Measurements from ENCODE around the gene IPO13.

Gene IPO13

DNA sequence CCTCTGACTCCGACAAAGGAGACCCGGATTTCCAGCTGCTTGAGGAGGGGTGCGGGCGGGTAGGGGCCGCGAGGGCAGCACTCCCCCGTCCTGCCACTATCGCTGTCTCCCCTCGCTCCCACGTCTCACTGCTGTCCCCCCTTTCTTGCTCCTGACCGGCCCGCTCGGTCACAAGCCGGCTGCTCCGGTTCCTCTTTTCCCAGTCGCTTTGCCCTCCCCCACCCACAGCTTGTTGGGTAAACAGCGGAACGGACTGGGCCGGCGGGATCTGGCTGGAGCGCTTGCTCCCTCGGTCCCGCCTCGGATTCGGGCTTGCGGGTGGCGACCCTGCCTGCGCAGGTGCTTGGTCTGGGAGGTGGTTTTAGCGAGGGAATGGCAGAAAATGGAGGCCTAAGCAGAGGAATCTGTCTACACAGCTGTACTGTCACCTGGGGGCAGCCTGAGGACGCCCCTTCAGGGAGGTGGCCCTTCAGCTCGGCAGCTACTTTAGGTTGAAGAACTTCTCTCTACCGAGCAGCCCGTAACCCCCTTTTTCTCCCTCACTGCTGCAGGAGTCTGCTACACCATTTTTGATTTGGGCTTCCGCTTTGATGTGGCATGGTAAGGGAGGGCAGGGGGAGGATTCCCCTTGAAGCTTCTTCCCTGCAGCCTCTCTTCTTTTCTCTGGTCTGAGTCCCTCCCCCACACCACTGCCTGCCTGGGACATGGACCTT is 28.7 kb downstream of the IPO13 start:
- no peak for DNase-seq

DNA sequence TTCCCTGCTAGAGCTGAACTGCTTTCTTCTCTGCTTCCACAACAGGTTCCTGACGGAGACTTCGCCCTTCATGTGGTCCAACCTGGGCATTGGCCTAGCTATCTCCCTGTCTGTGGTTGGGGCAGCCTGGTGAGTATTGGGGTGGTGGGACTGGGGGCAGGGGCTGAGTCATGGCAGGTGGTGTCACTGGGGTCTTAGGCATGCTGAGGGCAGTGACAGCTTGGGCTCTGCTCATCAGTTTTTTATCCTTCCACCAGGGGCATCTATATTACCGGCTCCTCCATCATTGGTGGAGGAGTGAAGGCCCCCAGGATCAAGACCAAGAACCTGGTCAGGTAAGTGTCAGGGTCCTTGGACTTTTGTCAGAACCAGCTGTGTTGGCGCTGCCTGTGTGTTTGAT is 29.3 kb downstream of the IPO13 start:
- DNase-seq = no peak

DNA sequence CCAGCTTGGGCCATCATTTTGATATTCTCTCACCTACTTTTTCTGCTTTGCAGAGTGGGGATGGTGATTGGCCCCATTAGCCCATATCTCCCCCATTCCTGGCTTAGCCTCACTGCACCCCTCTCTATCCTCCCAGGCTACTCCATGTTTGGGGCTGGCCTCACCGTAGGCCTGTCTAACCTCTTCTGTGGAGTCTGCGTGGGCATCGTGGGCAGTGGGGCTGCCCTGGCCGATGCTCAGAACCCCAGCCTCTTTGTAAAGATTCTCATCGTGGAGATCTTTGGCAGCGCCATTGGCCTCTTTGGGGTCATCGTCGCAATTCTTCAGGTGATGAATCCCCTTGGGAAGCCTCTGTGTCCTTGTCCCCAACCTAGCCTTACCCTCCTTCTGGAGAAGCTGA is 30.1 kb downstream of the IPO13 start:
- no peak for DNase-seq

DNA sequence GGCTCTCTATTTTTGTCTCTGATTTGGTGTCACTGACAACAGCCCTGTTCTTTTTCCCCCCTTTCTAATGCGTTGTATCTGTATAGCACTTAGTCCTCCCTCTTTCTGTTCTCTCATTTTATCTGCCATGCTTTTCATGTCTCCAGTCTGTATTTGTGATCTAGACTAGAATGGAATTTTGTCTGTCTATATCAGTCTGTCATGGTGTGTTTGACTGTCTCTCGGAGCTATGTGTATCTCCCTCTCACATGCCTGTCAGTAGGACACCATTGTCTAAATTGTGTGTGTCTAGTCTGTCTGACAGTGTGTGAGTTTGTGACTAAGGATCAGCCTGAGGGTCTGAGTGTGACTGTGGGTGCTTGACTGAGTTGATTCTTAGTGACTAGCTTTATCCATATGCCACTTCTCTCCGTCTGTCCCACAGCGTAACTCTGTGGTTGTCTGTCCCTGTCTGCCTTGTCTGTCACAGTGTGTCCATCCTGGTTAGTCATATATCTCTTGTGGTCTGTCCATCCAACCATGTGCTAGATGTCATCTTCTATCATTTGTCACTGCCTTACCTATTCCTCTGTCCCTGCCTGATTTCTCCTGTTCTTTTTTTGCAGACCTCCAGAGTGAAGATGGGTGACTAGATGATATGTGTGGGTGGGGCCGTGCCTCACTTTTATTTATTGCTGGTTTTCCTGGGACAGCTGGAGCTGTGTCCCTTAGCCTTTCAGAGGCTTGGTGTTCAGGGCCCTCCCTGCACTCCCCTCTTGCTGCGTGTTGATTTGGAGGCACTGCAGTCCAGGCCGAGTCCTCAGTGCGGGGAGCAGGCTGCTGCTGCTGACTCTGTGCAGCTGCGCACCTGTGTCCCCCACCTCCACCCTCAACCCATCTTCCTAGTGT is 30.9 kb downstream of the IPO13 start:
- DNase-seq = no peak

DNA sequence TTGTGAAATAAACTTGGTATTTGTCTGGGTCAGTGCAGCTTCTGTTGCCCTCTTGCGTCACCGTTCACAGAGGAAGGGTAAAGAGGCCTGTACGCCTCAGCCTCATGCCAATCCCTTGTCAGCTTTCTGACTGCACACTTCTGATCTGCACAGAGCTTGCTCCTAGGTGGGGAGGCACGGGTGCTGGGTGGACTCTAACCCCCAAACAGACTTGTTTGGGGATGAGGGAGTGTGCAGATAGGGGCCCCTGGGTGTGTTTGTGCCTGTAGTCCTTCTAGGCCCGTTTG is 31.5 kb downstream of the IPO13 start:
- DNase-seq = no peak

DNA sequence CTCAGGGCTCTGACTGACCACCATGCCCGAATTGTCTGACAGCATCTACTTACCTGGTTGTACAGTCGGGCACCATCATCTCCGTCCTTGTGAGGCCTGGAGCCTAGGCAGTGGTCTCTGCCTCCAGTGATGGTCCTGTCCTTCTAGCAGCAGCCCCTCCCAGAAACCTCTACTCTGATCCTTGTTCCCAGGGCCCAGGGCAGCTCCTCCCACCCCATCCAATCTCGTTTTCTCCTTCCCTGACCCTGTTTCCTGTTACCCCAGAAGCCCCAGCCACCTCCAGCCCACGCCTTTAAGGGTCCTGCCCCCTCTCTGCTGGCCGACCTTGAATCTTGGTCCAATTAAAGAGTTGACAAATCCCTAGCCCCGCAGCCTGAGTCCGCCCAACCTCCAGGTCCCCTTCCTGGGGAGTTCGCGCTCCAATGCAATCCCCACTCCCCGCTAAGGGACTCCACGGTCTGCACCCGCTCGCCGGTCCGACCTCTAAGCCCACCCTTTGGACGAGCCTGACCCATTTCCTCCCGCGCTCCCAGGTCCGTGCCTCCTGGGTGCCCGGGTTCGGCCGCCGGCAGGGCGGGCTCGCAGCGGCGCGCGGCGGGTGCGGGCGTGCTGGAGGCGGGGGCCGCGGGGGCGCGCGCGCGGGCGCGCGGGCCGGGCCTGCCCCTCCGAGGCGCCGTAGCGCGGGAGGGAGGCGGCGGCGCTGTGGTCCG is 32.0 kb downstream of the IPO13 start, which contains the start of gene B4GALT2:
B4GALT2 (plus strand) TSS at position 660 of the 710 bp plus-strand sequence. CDS start 1,951 bp downstream, outside the sequence.
- DNase-seq = peak in 1 of 2 experiments; percentile 41

DNA sequence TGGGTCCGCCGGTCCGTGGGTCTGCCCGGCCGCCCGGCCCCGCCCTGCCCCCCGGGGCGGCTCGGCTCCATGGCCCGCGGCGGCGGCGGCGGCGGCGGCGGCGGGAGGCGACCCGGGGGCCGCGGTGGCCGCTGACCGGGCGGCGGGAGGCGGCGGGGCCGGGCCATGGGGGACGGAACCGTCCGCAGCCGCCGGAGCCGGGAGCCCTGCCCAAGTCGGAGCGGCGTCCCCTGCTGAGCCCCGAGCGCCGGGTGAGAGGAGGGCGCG is 32.4 kb downstream of the IPO13 start:
- no peak for DNase-seq

DNA sequence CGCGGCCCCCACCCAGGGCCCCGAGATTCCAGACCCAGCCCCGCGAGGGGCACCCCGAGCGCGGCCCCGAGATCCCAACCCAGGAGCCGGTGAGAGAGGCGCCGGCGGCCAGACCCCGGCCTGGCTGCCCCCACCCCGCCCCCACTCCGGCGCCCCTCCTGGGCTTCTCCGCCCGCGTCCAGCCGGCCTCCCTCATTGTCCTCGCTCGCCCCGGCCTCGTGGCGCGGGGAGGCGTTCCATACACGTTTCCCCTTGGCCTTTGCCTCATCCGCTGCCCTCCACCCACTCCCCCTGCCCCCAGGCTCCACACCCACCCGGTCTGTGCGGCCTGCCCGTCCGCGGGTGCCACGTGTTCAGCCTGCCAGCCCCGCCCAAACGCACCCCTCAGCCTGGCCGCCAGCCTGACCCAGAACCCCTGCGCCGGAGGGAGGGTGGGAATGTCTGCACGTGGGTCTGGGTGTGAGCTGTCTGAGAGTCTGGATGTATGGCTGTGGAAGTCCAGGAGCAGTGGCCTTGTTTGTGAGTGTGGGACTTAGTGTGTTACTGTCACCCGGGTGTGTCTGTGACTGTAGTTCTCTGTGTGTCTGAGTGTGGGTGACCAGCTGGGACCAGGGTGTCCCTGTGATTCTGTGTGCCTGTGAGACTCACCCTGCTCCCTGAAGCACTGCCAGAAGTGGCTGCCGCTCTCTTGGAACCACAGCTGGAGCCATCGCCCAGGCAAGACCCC is 32.9 kb downstream of the IPO13 start:
- peak in 1 of 2 experiments; percentile 35 for DNase-seq

DNA sequence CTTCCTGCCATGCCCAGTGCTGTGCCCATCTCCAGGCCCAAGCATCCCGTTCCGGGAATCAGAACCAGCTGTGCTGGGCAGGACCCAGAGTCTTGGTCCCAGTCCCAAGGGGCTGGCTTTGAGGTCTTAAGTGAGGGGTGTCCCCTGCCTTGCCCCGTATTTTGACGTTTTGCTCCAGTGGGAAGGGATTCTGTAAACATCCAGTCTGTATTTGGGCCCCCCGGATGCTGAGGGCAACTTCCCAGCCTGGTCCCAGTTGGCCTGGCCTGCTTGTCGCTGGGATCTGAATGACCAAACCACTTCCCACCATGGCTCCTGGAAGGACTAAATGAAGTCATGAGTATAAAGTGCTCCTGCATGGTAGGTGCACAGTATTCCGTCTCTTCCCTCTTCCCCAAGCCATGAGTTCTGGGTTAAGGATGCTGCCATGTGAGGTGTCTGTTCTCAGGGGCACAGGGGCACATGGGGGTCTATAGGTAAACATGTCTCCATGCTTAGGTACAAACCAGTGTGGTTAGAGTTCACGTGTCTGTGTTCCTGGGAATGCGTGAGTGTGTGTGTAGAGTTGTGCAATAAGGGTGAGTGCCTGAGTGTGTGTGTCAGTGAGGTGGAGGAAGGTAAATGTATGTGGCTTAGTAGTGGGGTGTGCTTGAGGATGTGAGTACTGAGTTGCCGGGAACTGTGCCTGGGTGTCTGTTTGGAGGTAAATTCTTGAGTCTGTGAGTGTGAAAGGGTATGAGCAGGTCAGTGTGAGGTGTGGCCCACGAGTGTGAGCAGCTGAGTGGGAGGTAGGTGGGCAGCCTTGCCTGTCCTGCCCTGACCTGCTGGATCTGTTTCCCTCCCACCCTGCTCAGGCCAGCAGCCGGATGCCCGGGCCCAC is 33.7 kb downstream of the IPO13 start:
- no peak for DNase-seq

DNA sequence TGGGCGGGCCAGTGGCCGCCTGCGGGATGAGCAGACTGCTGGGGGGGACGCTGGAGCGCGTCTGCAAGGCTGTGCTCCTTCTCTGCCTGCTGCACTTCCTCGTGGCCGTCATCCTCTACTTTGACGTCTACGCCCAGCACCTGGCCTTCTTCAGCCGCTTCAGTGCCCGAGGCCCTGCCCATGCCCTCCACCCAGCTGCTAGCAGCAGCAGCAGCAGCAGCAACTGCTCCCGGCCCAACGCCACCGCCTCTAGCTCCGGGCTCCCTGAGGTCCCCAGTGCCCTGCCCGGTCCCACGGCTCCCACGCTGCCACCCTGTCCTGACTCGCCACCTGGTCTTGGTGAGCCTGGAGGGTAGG is 34.4 kb downstream of the IPO13 start:
- no peak for DNase-seq

DNA sequence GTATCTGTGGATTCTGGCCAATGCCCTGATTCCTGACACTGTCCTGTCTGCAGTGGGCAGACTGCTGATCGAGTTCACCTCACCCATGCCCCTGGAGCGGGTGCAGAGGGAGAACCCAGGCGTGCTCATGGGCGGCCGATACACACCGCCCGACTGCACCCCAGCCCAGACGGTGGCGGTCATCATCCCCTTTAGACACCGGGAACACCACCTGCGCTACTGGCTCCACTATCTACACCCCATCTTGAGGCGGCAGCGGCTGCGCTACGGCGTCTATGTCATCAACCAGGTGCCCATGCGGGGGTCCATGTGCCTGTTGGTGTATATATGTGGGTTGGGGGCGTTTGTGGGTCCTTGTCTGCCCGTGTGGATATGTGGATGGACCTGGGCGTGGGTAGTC is 34.9 kb downstream of the IPO13 start:
- DNase-seq = no peak

DNA sequence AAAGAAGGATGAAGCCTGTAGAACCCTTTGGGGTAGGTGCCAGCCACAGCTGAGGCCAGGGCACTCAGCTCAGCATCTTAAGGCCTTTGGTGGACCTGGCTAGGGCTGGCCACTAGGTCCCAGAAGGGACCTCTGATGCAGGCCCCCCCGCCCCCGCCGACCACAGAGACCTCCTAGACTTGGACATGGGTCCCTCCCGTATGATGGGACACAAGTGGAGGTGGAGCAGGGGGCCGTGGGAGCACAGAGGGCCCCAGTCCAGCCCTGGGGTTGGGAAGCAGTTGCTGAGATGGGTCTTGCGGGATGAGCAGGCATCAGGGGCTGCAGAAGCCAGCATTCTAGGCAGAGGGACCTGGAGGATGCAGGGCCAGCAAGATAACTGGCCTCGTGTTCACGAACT is 35.5 kb downstream of the IPO13 start:
- no peak for DNase-seq

DNA sequence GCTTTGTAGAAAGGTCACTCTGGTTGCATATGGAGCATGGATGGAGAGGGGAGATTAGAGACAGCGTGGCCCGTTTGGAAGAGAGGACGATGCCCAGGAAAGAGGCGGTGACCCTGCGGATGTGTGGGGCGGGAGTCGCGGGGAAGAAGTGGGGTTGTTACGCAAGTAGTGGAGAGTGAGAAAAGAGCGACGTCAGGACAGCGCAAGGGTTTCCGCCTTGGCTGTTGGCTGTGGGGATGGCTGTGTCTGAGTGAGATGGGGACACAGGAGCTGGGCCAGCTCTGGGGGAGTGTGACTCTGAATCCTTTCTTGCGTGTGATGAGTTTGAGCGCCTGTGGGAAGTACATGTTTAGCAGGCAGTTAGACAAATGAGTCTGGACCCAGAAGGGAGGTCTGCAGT is 36.1 kb downstream of the IPO13 start:
- no peak for DNase-seq

DNA sequence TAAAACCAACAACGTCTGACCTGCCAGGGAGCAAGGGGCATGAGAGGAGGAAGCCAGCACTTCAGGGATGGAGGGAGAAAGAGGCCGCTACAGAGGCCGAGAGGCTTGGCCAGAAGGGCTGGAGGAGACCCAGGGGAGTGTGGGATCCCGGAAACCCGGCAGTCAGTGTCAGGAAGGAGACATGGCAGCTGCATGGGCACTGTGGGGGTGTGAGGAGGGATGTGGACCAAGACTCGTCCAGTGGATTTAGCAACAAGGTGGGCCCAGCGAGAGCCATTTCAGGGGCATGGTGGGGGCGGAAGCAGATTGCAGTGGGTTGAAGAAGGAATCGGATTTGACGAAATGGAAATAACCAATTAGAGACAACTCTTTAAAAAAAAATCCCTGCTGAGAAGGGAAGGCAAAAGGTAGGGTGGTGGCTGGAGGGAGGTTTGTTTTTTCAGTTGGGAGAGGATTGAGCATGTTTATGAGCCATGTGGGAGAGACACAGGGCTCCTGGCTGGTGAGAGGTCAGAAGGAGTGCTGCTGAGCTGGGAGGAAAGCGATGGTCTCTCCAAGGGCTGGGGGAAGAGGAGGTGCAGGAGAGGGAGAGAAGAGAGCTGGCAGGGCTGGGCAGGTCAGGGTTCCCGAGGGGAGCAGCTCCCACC is 36.6 kb downstream of the IPO13 start:
- DNase-seq = no peak

DNA sequence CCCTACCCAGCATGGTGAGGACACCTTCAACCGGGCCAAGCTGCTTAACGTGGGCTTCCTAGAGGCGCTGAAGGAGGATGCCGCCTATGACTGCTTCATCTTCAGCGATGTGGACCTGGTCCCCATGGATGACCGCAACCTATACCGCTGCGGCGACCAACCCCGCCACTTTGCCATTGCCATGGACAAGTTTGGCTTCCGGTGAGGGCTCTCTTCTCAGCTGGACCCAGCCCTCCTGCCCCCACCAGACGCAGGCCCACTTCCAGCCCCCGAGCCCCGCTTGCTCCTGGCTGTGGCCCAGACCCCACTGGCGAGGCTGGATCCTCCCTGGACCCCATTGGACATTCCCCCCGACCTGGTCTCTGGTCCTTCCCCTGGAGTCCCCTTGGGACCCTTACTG is 38.1 kb downstream of the IPO13 start:
- no peak for DNase-seq

DNA sequence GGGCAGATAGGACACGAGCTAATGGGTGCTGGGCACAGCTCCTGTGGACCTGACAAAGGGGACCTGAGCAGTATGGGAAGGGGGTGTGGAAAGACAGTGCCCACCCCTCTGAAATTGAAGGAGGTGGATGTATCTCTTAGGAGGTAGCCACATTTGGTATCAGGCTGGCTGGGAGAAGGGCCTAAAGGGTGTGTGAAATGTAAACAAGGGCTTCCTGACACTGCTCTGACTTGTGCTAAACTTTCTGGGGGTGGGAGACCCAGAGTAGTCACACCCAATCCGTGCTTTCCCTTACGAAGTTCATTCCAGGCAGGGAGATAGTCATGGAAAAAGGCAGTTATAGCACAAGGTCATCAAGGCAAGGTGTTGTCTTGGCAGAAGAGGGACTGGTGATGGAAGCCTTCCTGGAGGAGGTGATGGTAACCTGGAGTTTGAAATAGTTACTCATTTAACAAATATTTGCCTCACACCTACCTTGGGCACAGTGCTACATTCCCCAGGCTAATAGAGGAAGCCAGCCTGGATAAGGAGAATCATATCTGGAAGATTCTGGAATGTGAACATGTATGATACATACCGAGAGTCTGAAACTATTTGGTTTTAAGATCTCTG is 39.3 kb downstream of the IPO13 start:
- DNase-seq = no peak

DNA sequence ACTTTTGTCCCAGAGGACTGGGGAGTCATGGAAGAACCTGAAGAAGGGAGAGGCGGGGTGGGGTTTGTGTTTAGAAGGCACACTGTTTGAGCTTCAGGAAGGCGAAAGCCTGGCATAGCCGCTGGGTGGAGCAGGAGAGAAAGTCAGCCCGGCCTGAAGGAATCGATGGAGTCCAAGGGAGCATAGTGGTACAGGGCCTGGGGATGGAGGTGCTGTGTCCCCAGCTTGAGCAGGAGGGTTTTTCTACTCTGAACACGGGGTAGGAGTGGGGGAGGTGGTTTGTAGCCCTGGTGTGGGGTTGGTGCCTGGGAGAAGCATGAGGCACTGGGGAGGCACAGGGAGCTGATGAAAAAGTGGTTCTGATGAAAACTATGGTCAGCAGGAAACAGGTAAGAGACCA is 40.0 kb downstream of the IPO13 start:
- no peak for DNase-seq

DNA sequence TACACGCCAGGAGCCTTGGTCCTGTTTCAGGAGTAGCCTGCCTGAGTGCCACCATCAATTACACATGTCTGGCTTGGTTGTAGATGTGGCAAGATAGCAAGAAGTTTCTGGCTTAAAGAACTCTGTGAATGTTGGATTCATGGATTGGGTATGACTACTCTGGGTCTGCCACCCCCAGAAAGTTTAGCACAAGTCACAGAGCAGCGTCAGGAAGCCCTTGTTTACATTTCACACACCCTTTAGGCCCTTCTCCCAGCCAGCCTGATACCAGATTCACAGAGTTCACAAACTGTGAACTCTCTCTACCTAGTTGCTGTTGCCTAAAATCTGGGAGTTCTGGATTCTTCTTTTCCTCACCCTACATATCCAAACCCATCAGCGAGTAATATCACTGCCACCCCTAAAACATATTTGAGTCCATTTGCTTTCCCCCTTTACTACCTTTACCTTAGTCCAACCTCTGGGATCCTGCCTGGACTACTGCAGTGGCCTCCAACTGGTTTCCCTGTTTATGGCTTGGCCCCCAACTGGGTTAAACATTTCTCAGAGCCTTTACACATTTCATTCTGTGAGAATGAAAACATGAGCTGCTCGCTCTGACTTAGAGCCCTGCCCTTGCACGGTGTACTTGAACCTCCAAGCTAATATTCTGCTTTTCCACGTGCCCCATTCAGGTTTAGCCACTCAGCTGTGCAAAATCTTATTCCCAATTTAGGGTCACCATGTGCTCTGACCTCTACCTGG is 40.6 kb downstream of the IPO13 start:
- no peak for DNase-seq

DNA sequence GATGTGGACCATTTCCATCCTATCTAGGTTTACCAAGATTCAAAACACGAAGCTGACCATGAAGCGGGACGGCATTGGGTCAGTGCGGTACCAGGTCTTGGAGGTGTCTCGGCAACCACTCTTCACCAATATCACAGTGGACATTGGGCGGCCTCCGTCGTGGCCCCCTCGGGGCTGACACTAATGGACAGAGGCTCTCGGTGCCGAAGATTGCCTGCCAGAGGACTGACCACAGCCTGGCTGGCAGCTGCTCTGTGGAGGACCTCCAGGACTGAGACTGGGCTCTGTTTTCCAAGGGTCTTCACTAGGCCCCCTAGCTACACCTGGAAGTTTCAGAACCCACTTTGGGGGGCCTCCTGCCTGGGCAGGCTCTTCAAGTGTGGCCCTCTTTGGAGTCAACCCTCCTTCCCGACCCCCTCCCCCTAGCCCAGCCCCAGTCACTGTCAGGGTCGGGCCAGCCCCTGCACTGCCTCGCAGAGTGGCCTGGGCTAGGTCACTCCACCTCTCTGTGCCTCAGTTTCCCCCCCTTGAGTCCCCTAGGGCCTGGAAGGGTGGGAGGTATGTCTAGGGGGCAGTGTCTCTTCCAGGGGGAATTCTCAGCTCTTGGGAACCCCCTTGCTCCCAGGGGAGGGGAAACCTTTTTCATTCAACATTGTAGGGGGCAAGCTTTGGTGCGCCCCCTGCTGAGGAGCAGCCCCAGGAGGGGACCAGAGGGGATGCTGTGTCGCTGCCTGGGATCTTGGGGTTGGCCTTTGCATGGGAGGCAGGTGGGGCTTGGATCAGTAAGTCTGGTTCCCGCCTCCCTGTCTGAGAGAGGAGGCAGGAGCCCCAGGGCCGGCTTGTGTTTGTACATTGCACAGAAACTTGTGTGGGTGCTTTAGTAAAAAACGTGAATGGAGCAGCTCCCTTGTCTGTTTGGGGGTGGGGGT is 43.8 kb downstream of the IPO13 start:
- DNase-seq = no peak

DNA sequence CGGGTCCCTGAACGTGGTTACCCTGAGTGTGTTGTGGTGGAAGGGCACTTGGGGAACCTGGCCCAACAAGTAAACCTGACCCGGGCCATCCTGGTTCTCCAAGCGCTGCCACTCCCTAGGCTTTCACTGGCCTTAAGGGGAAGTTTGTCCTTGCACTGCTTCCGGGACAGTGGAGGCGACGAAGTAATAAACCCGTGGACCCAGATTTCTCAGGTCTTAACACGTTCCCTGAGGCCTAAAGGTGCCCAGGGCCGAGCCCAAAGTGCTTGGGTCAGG is 44.4 kb downstream of the IPO13 start:
- no peak for DNase-seq

Data from NCI-H524 (cell line).